ENCODE measurements around the gene XCL2.
"Not testable (repeated sequence)": the region's sequence is repeated elsewhere in the genome, so short reads cannot be mapped to it uniquely, and the experiment has no call there.

XCL2 gene

GRCh38 chr1:168543840-168544498 is at the start of gene XCL2:
Gene XCL2 (minus strand): TSS chr1:168543997. CDS start chr1:168543964, 33 bp downstream.
- FAIRE-seq, result not testable (repeated sequence)

DNA sequence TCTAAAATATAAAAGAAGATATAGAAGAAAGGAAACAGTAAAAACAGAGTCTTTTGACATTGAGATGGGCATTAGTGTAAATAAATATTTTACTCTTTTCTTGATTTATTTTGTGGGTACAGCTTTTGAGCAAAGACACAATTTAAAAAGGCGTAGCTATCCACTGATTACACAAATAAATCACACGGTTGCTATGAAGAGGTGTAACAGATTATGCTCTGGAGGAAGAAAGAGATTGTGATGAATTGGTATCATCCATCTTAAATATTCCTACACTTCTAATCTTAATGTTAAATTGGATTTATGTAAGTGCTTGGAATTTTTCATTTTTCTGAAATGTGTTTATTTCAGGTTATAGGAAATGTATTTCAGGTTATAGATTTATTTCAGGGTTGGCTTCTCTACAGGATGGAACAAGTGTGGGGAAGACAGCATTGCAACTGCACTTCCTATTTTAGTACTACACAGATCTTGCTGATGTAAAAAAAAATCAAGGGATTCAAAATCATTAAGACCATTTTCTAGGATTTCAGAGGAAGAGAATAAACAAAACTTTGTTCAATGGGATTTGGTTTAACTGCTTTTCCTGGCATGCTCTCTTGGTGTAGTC is 47.9 kb upstream of the XCL2 start:
- FAIRE-seq, result no peak

GRCh38 chr1:168591066-168591465 is 47.3 kb upstream of the XCL2 start:
- FAIRE-seq, result no peak

DNA sequence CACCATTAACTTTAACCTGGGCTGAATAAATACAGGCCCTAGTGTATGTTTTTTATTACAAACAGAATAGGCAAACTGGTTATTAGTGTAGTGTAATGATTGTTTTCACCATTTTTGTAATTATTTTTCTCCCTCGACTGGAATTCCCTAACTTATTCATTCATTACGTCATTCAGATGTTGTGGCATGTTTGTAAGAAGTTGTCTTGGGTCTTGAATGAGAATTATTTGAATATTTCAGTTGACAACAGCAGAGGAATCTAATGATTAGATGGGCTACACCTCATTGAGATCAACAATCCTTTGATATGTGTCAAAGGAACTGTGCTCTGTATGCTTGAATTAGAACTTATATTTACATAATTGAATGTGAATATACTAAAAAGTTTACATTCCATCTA is 45.4 kb upstream of the XCL2 start:
- no peak for FAIRE-seq

- no peak for FAIRE-seq
Observed at GRCh38 chr1:168585937-168586336, 42.1 kb upstream of the XCL2 start.

- no peak for FAIRE-seq
Observed at GRCh38 chr1:168585191-168585590, 41.4 kb upstream of the XCL2 start.

GRCh38 chr1:168583571-168583970 is 39.8 kb upstream of the XCL2 start:
- FAIRE-seq, result no peak

DNA sequence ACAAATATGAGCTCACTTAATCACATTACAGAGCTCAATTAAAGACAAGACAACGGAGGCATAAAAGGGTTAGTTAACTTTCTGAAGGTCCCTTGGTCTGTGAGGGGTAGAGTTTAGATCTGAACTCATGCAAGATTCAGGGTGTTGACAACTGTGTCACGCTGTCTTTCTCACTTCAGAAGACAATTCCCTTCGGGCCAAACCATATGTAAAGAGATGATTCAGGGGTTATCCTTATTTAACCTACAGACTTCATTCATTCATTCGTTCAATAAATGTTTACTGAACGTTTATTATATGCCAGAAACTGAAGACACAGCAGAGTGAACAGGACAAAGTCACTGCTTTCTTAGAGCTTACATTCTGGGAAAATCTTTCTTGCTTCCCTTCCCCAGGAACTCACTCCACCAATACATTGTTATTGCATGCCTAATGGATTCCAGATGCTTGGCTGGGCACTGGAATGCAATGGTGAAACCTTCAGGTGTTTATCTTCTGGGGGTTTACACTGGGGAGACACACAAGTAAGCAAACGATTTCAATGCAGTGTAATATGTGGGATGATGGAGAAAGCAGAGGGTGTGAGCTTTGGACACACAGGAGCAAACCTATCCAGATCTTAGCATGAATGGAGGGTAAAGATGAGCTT is 39.0 kb upstream of the XCL2 start:
- no peak for FAIRE-seq

DNA sequence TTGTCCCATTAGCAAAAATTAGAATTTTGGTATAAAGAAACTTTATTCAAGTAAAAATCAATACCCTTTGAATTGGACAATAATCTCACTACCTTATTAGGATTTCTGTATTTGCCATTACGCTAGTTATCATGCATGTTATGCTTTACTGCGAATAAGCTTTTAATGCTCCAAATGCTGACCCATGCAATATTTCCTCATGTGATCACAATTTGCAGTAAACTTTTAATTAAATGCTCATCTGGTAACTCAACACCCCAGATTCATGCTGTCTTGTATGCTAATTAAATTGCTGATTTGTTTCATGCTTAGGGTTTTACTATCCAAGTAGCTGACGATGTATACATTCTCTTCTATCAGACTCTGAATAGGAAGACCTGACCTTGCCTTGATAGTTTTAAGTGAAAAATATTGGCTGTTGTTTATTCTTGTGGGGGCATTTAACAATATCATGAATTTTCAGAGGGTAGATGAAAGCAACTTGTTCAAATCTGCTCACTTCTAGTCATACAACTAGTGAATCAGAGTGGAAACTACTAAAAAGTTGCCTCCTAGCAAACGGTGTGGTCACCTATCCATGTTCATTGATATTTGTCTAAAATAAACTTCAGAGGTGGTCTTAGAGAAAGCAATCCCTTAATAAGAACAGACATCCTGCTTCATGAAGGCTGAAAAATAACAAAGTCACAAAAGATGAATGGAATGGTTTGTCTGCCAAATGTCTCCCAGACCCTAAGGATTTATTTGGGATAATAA is 38.2 kb upstream of the XCL2 start:
- FAIRE-seq, result no peak

GRCh38 chr1:168580991-168581390 is 37.2 kb upstream of the XCL2 start:
- FAIRE-seq, result not testable (repeated sequence)

GRCh38 chr1:168580290-168580689 is 36.5 kb upstream of the XCL2 start:
- FAIRE-seq, result not testable (repeated sequence)

- not testable (repeated sequence) for FAIRE-seq
Observed at GRCh38 chr1:168578531-168579185, 34.9 kb upstream of the XCL2 start.

GRCh38 chr1:168576245-168576688 is 32.5 kb upstream of the XCL2 start, which contains the start of gene XCL1:
Gene XCL1 (plus strand): TSS chr1:168576605. CDS start chr1:168576638, 33 bp downstream.
- FAIRE-seq, result not testable (repeated sequence)

- FAIRE-seq, result peak; percentile 86
Observed at GRCh38 chr1:168574234-168574633, 30.4 kb upstream of the XCL2 start.

GRCh38 chr1:168572633-168573032 is 28.8 kb upstream of the XCL2 start:
- no peak for FAIRE-seq

DNA sequence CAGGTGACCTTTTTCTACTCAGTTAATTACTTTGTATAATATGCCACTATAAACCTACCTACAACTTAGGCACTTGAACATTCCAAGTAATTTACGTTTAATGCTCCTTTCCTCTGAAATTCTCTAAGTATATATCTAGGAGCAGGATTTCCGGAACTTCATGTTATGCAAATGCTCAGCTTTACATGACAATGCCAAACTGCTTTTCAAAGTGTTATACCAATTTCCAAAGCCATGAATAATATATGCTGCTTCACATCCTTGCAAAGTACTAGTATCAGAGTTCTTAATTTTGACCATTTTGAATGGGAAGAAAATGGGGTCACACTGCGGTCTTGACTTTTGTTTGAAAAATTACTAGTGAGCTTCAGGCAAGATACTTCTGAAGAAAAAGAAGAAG is 26.9 kb upstream of the XCL2 start:
- no peak for FAIRE-seq

GRCh38 chr1:168568346-168568745 is 24.5 kb upstream of the XCL2 start:
- no peak for FAIRE-seq

DNA sequence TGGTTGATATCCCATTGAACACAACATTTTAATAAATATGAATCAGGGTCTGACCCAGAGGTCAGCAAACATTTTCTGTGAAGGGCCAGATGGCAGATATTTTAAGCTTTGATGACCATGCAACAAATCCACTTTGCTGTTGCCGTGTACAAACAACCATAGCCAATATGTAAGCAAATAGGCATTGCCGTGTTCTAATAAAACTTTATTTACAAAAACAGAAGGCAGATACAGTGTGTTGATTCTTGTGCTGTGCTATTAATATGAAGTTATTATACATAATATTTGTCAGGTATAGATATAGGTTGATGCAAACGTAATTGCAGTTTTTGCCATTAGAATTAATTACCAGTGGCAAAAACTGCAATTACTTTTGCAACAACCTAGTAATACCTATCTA is 23.8 kb upstream of the XCL2 start:
- FAIRE-seq, result no peak

- no peak for FAIRE-seq
Observed at GRCh38 chr1:168567007-168567406, 23.2 kb upstream of the XCL2 start.

- FAIRE-seq, result no peak
Observed at GRCh38 chr1:168565825-168566224, 22.0 kb upstream of the XCL2 start.

GRCh38 chr1:168561989-168562388 is 18.2 kb upstream of the XCL2 start:
- no peak for FAIRE-seq

DNA sequence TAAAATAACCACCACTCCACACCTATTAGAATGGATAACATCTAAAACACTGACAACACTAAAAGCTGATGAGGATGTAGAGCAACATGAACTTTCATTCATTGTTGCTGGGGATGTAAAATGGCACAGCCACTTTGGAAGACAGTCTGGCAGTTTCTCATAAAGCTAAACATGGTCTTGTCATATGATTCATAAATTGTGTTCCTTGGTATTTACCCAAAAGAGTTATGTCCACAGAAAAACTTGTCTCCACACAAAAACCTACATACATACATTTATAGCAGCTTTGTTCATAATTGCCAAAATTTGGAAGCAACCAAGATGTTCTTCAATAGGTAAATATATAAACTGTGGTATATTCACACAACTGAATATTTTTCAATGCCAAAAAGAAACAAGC is 16.6 kb upstream of the XCL2 start:
- FAIRE-seq, result no peak

- FAIRE-seq, result no peak
Observed at GRCh38 chr1:168556647-168557046, 12.8 kb upstream of the XCL2 start.
